WTC11 (cell line): ENCODE data around the gene UBXN10. TPM values are rescaled to one million over a fixed set of nuclear protein-coding genes. Genes with fewer than 3 reads are reported as not detected.

Experiments used
- ATAC-seq: fragments of 200-7000 bp; cut with Tn5 transposase; 2 replicates; pipeline ENCODE4 v1.10.0; 2021; ENCODE audit warnings: mild to moderate bottlenecking, moderate library complexity
- CTCF ChIA-PET: fragments of 300-600 bp; sonication (Branson Sonifier 250); formaldehyde crosslinking; loops from one replicate; lab custom pipeline; 2021; ENCODE audit warnings: antibody characterized with exemption; lab: Charles Lee
- POLR2A ChIA-PET: fragments of 350-600 bp; sonication (Branson Sonifier 250); formaldehyde crosslinking; loops from one replicate; lab custom pipeline; 2021; ENCODE audit warnings: antibody characterized with exemption; lab: Charles Lee
- DNase-seq: peaks from one replicate; pipeline ENCODE4 v3.0.0; 2021; ENCODE audit warnings: low spot score
- H3K27ac Mint-ChIP-seq: 2 replicates; pipeline ENCODE4 v1.8.0; 2021; ENCODE audit warnings: mixed read lengths
- H3K27me3 Mint-ChIP-seq: 2 replicates; pipeline ENCODE4 v1.8.0; 2021; ENCODE audit warnings: low read depth, mild to moderate bottlenecking, moderate library complexity, mixed read lengths
- H3K36me3 Mint-ChIP-seq: 2 replicates; pipeline ENCODE4 v1.8.0; 2021; ENCODE audit warnings: mixed read lengths
- H3K4me1 Mint-ChIP-seq: 2 replicates; pipeline ENCODE4 v1.8.0; 2022; ENCODE audit warnings: mixed read lengths
- H3K4me3 Mint-ChIP-seq: 2 replicates; pipeline ENCODE4 v1.8.0; 2021; ENCODE audit warnings: mild to moderate bottlenecking, moderate library complexity, mixed read lengths
- H3K9me3 Mint-ChIP-seq: 2 replicates; pipeline ENCODE4 v1.8.0; 2021; ENCODE audit warnings: mixed read lengths
- AFF4 ChIP-seq: sonication (generic); formaldehyde crosslinking; IDR thresholded peaks from 2 replicates; pipeline ENCODE4 v1.8.1; 2023; ENCODE audit warnings: mild to moderate bottlenecking, missing genetic modification reagents, borderline replicate concordance
- CDX4 ChIP-seq: fragments of 250-450 bp; sonication (Bioruptor Pico); IDR thresholded peaks from 2 replicates; pipeline ENCODE4 v1.9.0; 2021; ENCODE audit warnings: moderate library complexity, mild to moderate bottlenecking, inconsistent platforms, borderline replicate concordance
- E2F4 ChIP-seq: sonication (generic); formaldehyde crosslinking; IDR thresholded peaks from 2 replicates; pipeline ENCODE4 v1.8.1; 2022; ENCODE audit warnings: low read depth, mild to moderate bottlenecking, moderate library complexity, missing genetic modification reagents, borderline replicate concordance
- GTF2I ChIP-seq: fragments of 250-450 bp; sonication (Bioruptor Pico); conservative IDR thresholded peaks from 2 replicates; pipeline ENCODE4 v1.4.0; 2021; ENCODE audit warnings: mild to moderate bottlenecking
- IRF2 ChIP-seq: sonication (generic); formaldehyde crosslinking; IDR thresholded peaks from 2 replicates; pipeline ENCODE4 v1.8.0; 2022; ENCODE audit warnings: low read depth, missing genetic modification reagents, borderline replicate concordance
- MXD4 ChIP-seq: fragments of 250-450 bp; sonication (Bioruptor Pico); IDR thresholded peaks from 2 replicates; pipeline ENCODE4 v1.8.0; 2021; ENCODE audit warnings: mild to moderate bottlenecking, moderate library complexity, borderline replicate concordance
- NFYB ChIP-seq: sonication (generic); formaldehyde crosslinking; conservative IDR thresholded peaks from 2 replicates; pipeline ENCODE4 v1.8.0; 2022; ENCODE audit warnings: low read depth, missing genetic modification reagents
- NR1H2 ChIP-seq: sonication (generic); formaldehyde crosslinking; IDR thresholded peaks from 2 replicates; pipeline ENCODE4 v1.9.0; 2021; ENCODE audit warnings: mild to moderate bottlenecking, moderate library complexity, missing genetic modification reagents
- NR2C2 ChIP-seq: sonication (generic); formaldehyde crosslinking; IDR thresholded peaks from 2 replicates; pipeline ENCODE4 v1.8.0; 2022; ENCODE audit warnings: mild to moderate bottlenecking, missing genetic modification reagents
- RORB ChIP-seq: fragments of 250-450 bp; sonication (Bioruptor Pico); IDR thresholded peaks from 2 replicates; pipeline ENCODE4 v1.9.0; 2021; ENCODE audit warnings: mild to moderate bottlenecking
- ZNF219 ChIP-seq: sonication (generic); formaldehyde crosslinking; IDR thresholded peaks from 2 replicates; pipeline ENCODE4 v1.8.0; 2023; ENCODE audit warnings: missing genetic modification reagents, mild to moderate bottlenecking, borderline replicate concordance
- ZNF317 ChIP-seq: sonication (generic); formaldehyde crosslinking; IDR thresholded peaks from 2 replicates; pipeline ENCODE4 v1.8.1; 2023; ENCODE audit warnings: low read depth, mild to moderate bottlenecking, moderate library complexity, missing genetic modification reagents, borderline replicate concordance
- ZNF512 ChIP-seq: sonication (generic); formaldehyde crosslinking; IDR thresholded peaks from 2 replicates; pipeline ENCODE4 v1.8.1; 2022; ENCODE audit warnings: missing genetic modification reagents, borderline replicate concordance
- total RNA-seq: library from RNA; stranded (reverse); gene quantifications from 3 replicates; pipeline ENCODE4 v1.2.3, GENCODE V29; 2021
- TF ChIP-seq, protein P1 (sequence below): fragments of 200-600 bp; IDR thresholded peaks from 2 replicates; pipeline ENCODE4 v1.8.0; 2022; ENCODE audit warnings: antibody characterized with exemption
- TF ChIP-seq, protein P2 (sequence below): fragments of 250-450 bp; sonication (Bioruptor Pico); IDR thresholded peaks from 2 replicates; pipeline ENCODE4 v1.9.0; 2021; ENCODE audit warnings: mild to moderate bottlenecking, borderline replicate concordance

UBXN10 gene
- total RNA-seq, 1 experiment from 2014 or later, result 0.52 TPM

DNA sequence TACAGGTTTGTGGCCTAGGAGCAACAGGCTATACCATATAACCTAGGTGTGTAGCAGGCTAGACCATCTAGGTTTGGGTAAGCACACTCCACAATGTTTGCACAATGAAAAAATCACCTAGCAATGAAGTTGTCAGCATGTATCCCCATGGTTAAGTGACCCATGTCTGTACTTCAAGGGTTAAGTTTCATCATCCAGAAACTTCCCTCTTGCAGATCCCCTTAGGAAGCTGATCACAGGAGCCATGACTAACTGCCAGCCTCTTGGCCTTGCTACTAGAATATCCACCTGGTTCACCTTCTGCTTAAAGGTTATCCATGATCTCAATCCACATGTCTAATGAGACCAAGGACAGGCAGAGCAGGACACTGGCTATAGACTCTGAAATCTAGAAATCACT is 3.5 kb upstream of the UBXN10 start (continued):
- no peak for TF ChIP-seq E2F4 (CRISPR knock-in tag)
- no peak for TF ChIP-seq AFF4

GRCh38 chr1:20183035-20183434 is 2.9 kb upstream of the UBXN10 start:
- Mint-ChIP-seq H3K4me3 (no peak overlapping the region), H3K27me3 (peaks cover 58% of the 10 kb centered on the region), H3K36me3 (no peaks in the 10 kb centered on the region), H3K4me1 (peaks cover 23% of the 10 kb centered on the region), H3K27ac (no peak overlapping the region), H3K9me3 (peaks cover 14% of the 10 kb centered on the region)
- ChIA-PET CTCF (interaction anchor here (1.2 to 1.3 kb wide), 3 partner anchors 12 to 30 kb away, joined by 3 to 5 read pairs (median 5); no protein-coding TSS in a partner anchor), POLR2A (no interaction called here)
- no peak for DNase-seq
- no peak for TF ChIP-seq NR1H2
- TF ChIP-seq GTF2I (CRISPR knock-in tag), result no peak
- TF ChIP-seq ZNF317 (CRISPR knock-in tag), result no peak
- TF ChIP-seq NFYB, result no peak
- no peak for TF ChIP-seq NR2C2 (CRISPR knock-in tag)
- TF ChIP-seq, protein P1, sequence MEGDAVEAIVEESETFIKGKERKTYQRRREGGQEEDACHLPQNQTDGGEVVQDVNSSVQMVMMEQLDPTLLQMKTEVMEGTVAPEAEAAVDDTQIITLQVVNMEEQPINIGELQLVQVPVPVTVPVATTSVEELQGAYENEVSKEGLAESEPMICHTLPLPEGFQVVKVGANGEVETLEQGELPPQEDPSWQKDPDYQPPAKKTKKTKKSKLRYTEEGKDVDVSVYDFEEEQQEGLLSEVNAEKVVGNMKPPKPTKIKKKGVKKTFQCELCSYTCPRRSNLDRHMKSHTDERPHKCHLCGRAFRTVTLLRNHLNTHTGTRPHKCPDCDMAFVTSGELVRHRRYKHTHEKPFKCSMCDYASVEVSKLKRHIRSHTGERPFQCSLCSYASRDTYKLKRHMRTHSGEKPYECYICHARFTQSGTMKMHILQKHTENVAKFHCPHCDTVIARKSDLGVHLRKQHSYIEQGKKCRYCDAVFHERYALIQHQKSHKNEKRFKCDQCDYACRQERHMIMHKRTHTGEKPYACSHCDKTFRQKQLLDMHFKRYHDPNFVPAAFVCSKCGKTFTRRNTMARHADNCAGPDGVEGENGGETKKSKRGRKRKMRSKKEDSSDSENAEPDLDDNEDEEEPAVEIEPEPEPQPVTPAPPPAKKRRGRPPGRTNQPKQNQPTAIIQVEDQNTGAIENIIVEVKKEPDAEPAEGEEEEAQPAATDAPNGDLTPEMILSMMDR, result no peak
- TF ChIP-seq, protein P2, sequence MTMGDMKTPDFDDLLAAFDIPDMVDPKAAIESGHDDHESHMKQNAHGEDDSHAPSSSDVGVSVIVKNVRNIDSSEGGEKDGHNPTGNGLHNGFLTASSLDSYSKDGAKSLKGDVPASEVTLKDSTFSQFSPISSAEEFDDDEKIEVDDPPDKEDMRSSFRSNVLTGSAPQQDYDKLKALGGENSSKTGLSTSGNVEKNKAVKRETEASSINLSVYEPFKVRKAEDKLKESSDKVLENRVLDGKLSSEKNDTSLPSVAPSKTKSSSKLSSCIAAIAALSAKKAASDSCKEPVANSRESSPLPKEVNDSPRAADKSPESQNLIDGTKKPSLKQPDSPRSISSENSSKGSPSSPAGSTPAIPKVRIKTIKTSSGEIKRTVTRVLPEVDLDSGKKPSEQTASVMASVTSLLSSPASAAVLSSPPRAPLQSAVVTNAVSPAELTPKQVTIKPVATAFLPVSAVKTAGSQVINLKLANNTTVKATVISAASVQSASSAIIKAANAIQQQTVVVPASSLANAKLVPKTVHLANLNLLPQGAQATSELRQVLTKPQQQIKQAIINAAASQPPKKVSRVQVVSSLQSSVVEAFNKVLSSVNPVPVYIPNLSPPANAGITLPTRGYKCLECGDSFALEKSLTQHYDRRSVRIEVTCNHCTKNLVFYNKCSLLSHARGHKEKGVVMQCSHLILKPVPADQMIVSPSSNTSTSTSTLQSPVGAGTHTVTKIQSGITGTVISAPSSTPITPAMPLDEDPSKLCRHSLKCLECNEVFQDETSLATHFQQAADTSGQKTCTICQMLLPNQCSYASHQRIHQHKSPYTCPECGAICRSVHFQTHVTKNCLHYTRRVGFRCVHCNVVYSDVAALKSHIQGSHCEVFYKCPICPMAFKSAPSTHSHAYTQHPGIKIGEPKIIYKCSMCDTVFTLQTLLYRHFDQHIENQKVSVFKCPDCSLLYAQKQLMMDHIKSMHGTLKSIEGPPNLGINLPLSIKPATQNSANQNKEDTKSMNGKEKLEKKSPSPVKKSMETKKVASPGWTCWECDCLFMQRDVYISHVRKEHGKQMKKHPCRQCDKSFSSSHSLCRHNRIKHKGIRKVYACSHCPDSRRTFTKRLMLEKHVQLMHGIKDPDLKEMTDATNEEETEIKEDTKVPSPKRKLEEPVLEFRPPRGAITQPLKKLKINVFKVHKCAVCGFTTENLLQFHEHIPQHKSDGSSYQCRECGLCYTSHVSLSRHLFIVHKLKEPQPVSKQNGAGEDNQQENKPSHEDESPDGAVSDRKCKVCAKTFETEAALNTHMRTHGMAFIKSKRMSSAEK, result no peak
- TF ChIP-seq ZNF512 (CRISPR knock-in tag), result no peak
- no peak for TF ChIP-seq MXD4 (CRISPR knock-in tag)
- no peak for TF ChIP-seq IRF2 (CRISPR knock-in tag)
- TF ChIP-seq RORB (CRISPR knock-in tag), result no peak
- no peak for TF ChIP-seq CDX4 (CRISPR knock-in tag)
- no peak for TF ChIP-seq ZNF219 (CRISPR knock-in tag)
- ATAC-seq, result no peak
